HG02759 (cell line): ENCODE data around the gene TMEM238L.

Experiments
- ATAC-seq: cut with Tn5 transposase; IDR thresholded peaks from one replicate; pipeline ENCODE4 v1.9.1; 2021; ENCODE audit warnings: mild to moderate bottlenecking, moderate library complexity; ENCODE audit not compliant: unreplicated experiment

TMEM238L gene

DNA sequence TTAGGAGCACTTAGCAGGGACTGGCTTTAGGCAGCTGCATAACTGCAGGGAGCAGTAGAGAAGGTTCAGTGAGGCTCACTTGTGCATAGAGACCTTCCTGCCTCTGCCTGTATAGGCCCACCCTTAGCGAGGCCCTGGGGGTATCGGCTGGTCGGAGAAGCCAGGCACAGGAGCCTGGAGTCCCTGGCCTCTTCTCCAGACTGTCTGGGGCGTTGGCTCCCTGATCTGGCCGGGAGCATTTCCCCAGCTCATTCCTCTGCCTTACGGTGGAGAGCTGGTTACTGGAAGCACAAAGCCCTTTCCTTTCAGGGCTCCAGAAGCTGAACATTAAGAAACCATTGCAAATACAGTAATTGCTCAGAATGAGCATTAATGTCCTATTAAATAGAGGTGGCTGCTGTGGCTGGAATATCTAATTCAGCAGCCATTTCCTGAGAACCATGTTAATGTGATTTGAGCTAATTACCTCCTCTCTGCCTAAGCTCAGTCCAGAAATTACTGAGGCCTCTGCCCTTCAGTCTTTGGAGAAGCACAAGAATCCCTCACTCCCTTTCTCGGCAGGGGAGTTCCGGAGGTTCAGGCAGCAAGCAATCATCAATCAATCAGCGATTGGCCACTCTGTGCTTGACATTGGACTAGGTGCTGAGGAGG lies 55.2 kb downstream of the TMEM238L start:
- ATAC-seq = no peak

DNA sequence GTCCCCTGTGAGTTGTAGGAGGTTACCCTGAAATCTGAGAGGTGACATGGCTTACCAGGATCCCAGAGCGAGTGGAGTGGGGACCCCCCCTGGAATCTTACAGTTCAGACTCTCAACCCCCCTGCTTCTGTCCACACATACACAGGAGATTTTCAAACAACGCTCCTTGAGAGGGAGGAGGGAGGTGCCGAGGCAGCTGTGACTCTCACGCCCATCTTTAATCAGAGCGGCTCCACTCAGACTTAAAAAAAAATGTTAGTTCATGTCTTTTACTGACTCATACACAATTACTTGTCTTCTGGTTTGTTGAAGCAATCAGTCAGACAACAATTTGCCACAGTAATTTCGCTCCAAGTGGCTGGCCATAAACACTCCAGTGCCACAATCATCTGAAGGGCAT lies 58.7 kb downstream of the TMEM238L start:
- ATAC-seq = no peak
